Measurements from ENCODE around the gene DPYSL5.

GRCh38 chr2:26854283-26854827 is 6.4 kb downstream of the DPYSL5 start:
- TF ChIP-seq, protein P1, sequence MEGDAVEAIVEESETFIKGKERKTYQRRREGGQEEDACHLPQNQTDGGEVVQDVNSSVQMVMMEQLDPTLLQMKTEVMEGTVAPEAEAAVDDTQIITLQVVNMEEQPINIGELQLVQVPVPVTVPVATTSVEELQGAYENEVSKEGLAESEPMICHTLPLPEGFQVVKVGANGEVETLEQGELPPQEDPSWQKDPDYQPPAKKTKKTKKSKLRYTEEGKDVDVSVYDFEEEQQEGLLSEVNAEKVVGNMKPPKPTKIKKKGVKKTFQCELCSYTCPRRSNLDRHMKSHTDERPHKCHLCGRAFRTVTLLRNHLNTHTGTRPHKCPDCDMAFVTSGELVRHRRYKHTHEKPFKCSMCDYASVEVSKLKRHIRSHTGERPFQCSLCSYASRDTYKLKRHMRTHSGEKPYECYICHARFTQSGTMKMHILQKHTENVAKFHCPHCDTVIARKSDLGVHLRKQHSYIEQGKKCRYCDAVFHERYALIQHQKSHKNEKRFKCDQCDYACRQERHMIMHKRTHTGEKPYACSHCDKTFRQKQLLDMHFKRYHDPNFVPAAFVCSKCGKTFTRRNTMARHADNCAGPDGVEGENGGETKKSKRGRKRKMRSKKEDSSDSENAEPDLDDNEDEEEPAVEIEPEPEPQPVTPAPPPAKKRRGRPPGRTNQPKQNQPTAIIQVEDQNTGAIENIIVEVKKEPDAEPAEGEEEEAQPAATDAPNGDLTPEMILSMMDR (IDR thresholded peaks at IDR 0.05; ENCODE audit: low read length): no peak
- TF ChIP-seq EZH2 (IDR thresholded peaks at IDR 0.05; ENCODE audit: borderline replicate concordance, low read length): no peak
